Amygdala (tissue), 56 donors: ENCODE measurements around the gene NIT2.
"Not testable (repeated sequence)": the region's sequence is repeated elsewhere in the genome, so short reads cannot be mapped to it uniquely, and the experiment has no call there.

Source experiments
- DNase-seq, 56 donors: peaks; one replicate each; lab custom pipeline; 2025; lab: John Stamatoyannopoulos, UW

NIT2 gene

DNA sequence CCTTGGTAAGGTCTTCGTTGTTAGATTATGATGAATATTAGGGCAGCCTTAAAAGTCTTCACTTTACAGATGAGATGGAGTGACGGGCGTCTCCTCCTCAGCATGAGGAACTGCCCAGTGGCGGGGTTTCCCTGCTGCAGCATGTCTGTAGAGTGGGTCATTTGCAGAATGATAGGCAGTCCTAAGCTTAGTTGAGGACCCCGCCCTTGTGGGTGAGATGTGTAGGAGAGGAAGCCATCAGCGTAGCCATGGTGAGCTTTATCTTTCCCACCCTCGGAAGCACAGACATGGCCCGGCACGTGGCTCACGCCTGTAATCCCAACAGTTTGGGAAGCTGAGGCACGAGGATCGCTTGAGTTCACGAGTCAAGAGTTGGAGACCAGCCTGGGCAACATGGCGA, 877 bp downstream of the NIT2 start:
- peak in 6 of 56 donors; percentile 1 to 33 (median 6) for DNase-seq

- not testable (repeated sequence) for DNase-seq
Measured at GRCh38 chr3:100336229-100336628, 1.7 kb downstream of the NIT2 start.

DNA sequence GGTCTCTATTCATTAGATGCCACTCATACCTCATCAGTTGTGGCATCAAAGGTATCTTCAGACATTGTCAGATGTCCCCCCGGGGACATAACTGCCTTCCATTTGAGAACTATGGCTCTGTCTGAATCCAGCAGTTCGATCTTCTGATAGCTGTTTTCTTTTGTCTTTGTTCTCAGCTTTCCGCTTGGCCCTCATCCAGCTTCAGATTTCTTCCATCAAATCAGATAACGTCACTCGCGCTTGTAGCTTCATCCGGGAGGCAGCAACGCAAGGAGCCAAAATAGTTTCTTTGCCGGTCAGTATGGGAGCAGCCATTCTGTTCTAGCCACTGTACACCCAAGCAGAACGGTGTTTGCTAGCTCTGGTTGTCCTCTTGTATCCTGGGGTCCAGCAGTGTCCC, 4.4 kb downstream of the NIT2 start:
- no peak for DNase-seq

GRCh38 chr3:100339786-100340185, 5.2 kb downstream of the NIT2 start:
- DNase-seq, result no peak

DNA sequence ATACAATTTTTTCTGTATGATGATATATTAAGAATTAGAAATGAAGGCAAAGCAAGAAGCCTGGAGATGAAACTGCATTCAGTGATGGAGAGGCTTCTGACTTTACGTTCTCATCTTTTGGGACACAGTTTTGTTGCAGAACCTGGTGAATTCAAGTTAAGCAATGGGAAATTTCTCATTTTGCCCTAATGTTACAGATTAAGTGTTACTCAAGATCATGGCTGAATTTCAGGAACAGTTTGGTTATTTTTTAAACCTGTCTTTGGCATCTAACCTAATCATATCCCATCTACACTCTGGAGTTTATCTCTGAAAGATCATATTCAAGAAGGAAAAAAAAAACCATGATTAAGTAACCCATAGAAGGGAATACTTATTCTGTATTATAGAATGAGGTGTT, 6.0 kb downstream of the NIT2 start:
- no peak for DNase-seq

DNA sequence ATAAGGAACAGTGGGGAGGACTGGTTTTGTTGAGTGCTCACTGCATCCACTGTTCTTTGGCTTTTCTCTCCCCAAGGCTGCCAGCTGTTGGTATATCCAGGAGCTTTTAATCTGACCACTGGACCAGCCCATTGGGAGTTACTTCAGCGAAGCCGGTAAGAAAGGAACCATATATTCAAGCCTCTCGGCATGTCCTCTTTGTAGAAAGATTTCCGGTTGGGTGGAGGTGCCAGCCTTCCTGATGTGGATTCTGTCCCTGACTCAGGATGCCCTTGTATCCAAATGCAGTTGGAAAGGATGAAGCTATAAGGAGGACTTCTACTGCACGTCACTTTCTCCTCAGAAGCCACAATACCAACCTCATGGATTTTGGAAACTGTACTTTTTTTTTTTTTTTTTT, 14.2 kb downstream of the NIT2 start:
- no peak for DNase-seq

DNA sequence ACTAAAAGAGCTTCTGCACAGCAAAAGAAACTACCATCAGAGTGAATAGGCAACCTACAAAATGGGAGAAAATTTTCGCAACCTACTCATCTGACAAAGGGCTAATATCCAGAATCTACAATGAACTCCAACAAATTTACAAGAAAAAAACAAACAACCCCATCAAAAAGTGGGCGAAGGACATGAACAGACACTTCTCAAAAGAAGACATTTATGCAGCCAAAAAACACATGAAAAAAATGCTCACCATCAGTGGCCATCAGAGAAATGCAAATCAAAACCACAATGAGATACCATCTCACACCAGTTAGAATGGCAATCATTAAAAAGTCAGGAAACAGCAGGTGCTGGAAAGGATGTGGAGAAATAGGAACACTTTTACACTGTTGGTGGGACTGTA, 17.2 kb downstream of the NIT2 start:
- DNase-seq, result not testable (repeated sequence)

- no peak for DNase-seq
Measured at GRCh38 chr3:100352296-100353231, 18.0 kb downstream of the NIT2 start.

- no peak for DNase-seq
Measured at GRCh38 chr3:100354850-100355249, 20.3 kb downstream of the NIT2 start.

- DNase-seq, result no peak
Measured at GRCh38 chr3:100358413-100358812, 23.9 kb downstream of the NIT2 start.

DNA sequence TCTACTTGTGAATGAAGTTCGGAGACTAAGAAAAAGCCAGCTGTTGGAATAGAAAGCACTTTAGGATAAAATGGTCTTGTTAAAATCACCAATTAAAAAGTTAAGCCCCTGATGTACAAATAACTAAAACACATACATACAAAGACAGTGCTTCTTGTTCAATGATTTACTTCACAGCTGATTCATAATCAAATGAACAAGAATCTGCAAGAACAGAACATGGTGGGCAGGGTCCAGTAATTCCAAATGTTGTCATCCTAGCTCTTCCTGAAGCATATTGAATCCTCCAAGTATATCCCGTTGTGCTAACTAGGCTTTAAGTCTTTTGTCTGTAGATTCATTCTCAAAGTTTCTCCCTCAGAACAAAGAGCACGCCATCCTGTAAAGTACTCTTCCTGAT, 24.5 kb downstream of the NIT2 start:
- no peak for DNase-seq

DNA sequence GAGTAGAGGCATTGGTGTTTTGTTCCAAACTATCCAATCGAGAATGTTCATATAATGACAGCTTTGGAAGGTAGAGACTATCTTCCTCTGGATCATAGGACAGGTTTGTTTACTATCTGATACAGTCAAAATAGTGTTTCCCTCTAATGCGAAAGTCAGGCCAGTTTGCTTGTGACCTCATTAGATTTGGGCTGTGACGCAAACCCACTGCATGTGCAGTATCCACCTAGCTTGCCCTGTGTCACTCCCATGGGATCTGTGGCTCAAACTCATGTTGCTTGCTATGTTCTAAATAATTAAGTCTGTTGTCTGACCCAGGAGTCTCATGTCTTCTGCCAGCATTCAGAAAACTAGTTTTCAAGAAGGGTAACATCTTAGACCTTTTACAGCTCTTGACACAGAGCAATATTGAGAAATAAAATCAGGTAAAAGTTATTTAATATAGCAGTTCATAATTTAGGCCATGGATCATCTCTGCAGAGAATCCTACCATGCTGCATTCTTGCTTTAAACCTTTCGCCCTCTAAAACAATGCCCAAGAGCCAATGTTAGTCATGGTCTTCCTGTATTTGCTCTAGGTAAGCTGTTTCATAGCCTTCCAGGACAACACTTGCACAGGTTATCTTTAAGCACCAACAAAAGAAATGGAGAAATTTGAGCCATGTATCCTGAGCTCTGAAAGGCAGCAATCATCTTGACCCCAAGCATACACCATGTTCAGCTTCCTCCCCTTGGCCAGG, 26.4 kb downstream of the NIT2 start:
- no peak for DNase-seq

GRCh38 chr3:100361897-100362296, 27.3 kb downstream of the NIT2 start:
- no peak for DNase-seq

DNA sequence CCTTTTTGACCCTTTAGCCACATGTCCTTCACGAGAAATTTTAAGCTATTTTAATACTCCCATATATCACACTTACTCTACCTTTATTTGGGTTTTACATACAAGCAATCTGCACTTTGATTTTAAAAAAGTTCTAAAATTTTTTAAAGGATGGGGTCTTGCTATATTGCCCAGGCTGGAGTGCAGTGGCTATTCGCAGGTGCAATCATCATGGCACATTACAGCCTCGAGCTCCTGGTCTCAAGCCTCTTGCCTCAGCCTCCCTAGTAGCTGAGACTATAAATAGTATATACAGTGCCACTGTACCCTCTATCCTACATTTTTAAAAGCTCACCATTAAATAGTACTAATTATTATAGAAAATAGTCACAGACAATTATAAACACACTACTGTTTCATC, 29.9 kb downstream of the NIT2 start:
- no peak for DNase-seq

- DNase-seq, result no peak
Measured at GRCh38 chr3:100366424-100366823, 31.9 kb downstream of the NIT2 start.

GRCh38 chr3:100368441-100368840, 33.9 kb downstream of the NIT2 start:
- DNase-seq, result no peak

- DNase-seq, result no peak
Measured at GRCh38 chr3:100370756-100371155, 36.2 kb downstream of the NIT2 start.

DNA sequence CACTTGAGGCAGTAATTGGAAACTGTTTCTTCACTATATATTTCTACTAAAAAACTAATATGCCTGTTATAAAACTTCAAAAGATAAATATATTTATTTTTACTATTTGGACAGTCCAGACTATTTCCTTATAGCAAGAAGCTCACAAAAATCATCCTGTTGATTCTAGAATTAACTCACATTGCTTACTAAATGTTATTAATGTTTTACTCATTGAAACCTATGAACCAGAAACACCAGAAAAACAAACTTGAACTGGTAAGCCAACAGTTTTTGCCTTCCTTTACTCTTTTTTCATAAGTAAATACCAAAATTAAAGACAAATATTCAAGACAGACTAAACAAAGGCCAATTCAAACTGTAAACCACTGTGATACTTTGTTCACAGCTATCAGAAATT, 40.0 kb downstream of the NIT2 start:
- no peak for DNase-seq

GRCh38 chr3:100376301-100376700, 41.7 kb downstream of the NIT2 start:
- DNase-seq, result no peak

GRCh38 chr3:100384733-100385525, 50.4 kb downstream of the NIT2 start:
- no peak for DNase-seq
